Stomach (tissue), 9 donors: ENCODE results near the gene CTAG1B. TPM values are rescaled to one million over a fixed set of nuclear protein-coding genes. Genes with fewer than 3 reads are reported as not detected.

Experiments
- DNase-seq, 2 donors: peaks; one replicate each; pipeline versions ENCODE4 v3.0.0 to v3.0.0-alpha.2; 2013 to 2019
- H3K27ac ChIP-seq, 5 donors: fragments of 200-600 bp in 4 of 5; sonication (generic) in 4 of 5; one replicate each; pipeline ENCODE4 v1.5.1; 2013 to 2019; ENCODE audit warnings: mild to moderate bottlenecking in 1 of 5, moderate library complexity in 1 of 5
- H3K27me3 ChIP-seq, 3 donors: fragments of 200-600 bp; sonication (generic); one replicate each; pipeline ENCODE4 v1.5.1; 2017 to 2019; ENCODE audit warnings: mixed run types in 1 of 3
- H3K36me3 ChIP-seq, 4 donors: fragments of 200-600 bp; sonication (generic); 1 replicate in 3 of 4; 2 replicates in 1 of 4; pipeline ENCODE4 v1.5.1; 2016 to 2019
- H3K4me1 ChIP-seq, 4 donors: fragments of 200-600 bp; sonication (generic); one replicate each; pipeline ENCODE4 v1.5.1; 2016 to 2019
- H3K4me3 ChIP-seq, 4 donors: fragments of 200-600 bp; sonication (generic) in 3 of 4; one replicate each; pipeline ENCODE4 v1.5.1; 2016 to 2019; ENCODE audit warnings: mild to moderate bottlenecking in 1 of 4
- H3K9me3 ChIP-seq, 4 donors: fragments of 200-600 bp; sonication (generic); one replicate each; pipeline ENCODE4 v1.5.1; 2016 to 2019
- EP300 ChIP-seq: sonication (generic); formaldehyde crosslinking; IDR thresholded peaks from one replicate; pipeline ENCODE4 v1.6.1; 2017; ENCODE audit warnings: antibody characterized with exemption
- POLR2A ChIP-seq, 4 donors: fragments of 450-650 bp; IDR thresholded peaks; one replicate each; pipeline ENCODE4 v1.6.1; 2016; ENCODE audit warnings: antibody characterized with exemption in 4 of 4, control low read depth in 2 of 4, mild to moderate bottlenecking in 1 of 4, moderate library complexity in 1 of 4
- POLR2AphosphoS5 ChIP-seq, 3 donors: sonication (generic); formaldehyde crosslinking; IDR thresholded peaks; one replicate each; pipeline ENCODE4 v1.6.1; 2016; ENCODE audit warnings: antibody characterized with exemption in 3 of 3
- WGBS, 5 donors: extraction: QIAGEN DNeasy Blood & Tissue Kit in 3 of 5; methylation state at CpG; one replicate each; pipeline versions ENCODE4 v1.1.5 to v1.1.7; 2013 to 2018; 5-methylcytosine and 5-hydroxymethylcytosine counted together
- intact Hi-C: fragments of 100-400 bp; cut with DNase I; formaldehyde crosslinking; loops from one replicate; pipeline ENCODE4 v1.15.1; 2023; ENCODE audit warnings: low total_unique reads
- polyA plus RNA-seq, 3 donors: library from polyadenylated mRNA; stranded (reverse); fragments of 200-250 nt; gene quantifications; one replicate each; pipeline ENCODE4 v1.2.3, GENCODE V29; 2013
- total RNA-seq, 5 donors: library from RNA; depleted of rRNA; stranded (reverse); fragments of >200 nt; gene quantifications; one replicate each; pipeline versions ENCODE4 v1.1.0 to v1.2.3, GENCODE V29; 2014 to 2016
- TF ChIP-seq, protein P1 (sequence below), 7 experiments: fragments of 450-650 bp in 4 of 7; fragments of 200-600 bp in 3 of 7; sonication (generic) in 3 of 7; IDR thresholded peaks; one replicate each; pipeline ENCODE4 v1.5.1; 2016 to 2019; ENCODE audit warnings: antibody characterized with exemption in 7 of 7, control low read depth in 2 of 7, mild to moderate bottlenecking in 1 of 7
- donor health status: healthy with polysubstance abuse.
- donor health status: Bipolar disorder and iron deficiency.
- donor health status: healthy.

CTAG1B gene
- total and polyA plus RNA-seq, 8 donors = not detected

- H3K4me1 ChIP-seq = no peaks in the 10 kb centered on the region
- no peak overlapping the region for H3K4me3 ChIP-seq
- no peak for DNase-seq
- H3K27ac ChIP-seq = no peak overlapping the region
- H3K9me3 ChIP-seq = peaks cover 0 to 15% (median 5%) of the 10 kb centered on the region in 4 donors
- TF ChIP-seq POLR2AphosphoS5 (IDR thresholded peaks at IDR 0.05) (no peak), POLR2A (IDR thresholded peaks at IDR 0.05) (no peak), EP300 (no peak)
- TF ChIP-seq, protein P1, sequence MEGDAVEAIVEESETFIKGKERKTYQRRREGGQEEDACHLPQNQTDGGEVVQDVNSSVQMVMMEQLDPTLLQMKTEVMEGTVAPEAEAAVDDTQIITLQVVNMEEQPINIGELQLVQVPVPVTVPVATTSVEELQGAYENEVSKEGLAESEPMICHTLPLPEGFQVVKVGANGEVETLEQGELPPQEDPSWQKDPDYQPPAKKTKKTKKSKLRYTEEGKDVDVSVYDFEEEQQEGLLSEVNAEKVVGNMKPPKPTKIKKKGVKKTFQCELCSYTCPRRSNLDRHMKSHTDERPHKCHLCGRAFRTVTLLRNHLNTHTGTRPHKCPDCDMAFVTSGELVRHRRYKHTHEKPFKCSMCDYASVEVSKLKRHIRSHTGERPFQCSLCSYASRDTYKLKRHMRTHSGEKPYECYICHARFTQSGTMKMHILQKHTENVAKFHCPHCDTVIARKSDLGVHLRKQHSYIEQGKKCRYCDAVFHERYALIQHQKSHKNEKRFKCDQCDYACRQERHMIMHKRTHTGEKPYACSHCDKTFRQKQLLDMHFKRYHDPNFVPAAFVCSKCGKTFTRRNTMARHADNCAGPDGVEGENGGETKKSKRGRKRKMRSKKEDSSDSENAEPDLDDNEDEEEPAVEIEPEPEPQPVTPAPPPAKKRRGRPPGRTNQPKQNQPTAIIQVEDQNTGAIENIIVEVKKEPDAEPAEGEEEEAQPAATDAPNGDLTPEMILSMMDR (IDR thresholded peaks at IDR 0.05) = no peak
- H3K36me3 ChIP-seq = no peaks in the 10 kb centered on the region
- WGBS, 5 donors = 85 to 92% (median 89%) methylated on average over 12 of the region's 12 CpGs
- H3K27me3 ChIP-seq = no peaks in the 10 kb centered on the region
- intact Hi-C loops = no loop called here
Observed at GRCh38 chrX:154658187-154658586, 39.1 kb upstream of the CTAG1B start.

GRCh38 chrX:154657226-154657805 is 38.2 kb upstream of the CTAG1B start:
- no peaks in the 10 kb centered on the region for H3K4me1 ChIP-seq
- H3K4me3 ChIP-seq = no peak overlapping the region
- no peak for DNase-seq
- no peak for TF ChIP-seq POLR2A (IDR thresholded peaks at IDR 0.05)
- no peak for TF ChIP-seq POLR2AphosphoS5 (IDR thresholded peaks at IDR 0.05)
- no peak for TF ChIP-seq EP300
- TF ChIP-seq, protein P1 (IDR thresholded peaks at IDR 0.05) = no peak
- no peaks in the 10 kb centered on the region for H3K27me3 ChIP-seq
- 87 to 93% (median 89%) methylated on average over 13 to 15 of the region's 15 CpGs for WGBS, 5 donors
- H3K27ac ChIP-seq = no peak overlapping the region
- H3K36me3 ChIP-seq = no peaks in the 10 kb centered on the region
- intact Hi-C loops = no loop called here
- H3K9me3 ChIP-seq = peaks cover 0 to 6% (median under 1%) of the 10 kb centered on the region in 4 donors

- WGBS, 5 donors = 76 to 85% (median 80%) methylated on average over 9 to 11 of the region's 11 CpGs
- no peak for DNase-seq
- H3K27me3 ChIP-seq = no peaks in the 10 kb centered on the region
- H3K27ac ChIP-seq = no peak overlapping the region
- H3K9me3 ChIP-seq = no peaks in the 10 kb centered on the region
- no peaks in the 10 kb centered on the region for H3K4me1 ChIP-seq
- no peak overlapping the region for H3K4me3 ChIP-seq
- TF ChIP-seq POLR2A (IDR thresholded peaks at IDR 0.05) = no peak
- no peak for TF ChIP-seq EP300
- TF ChIP-seq, protein P1 (IDR thresholded peaks at IDR 0.05) = no peak
- TF ChIP-seq POLR2AphosphoS5 (IDR thresholded peaks at IDR 0.05) = no peak
- intact Hi-C loops = no loop called here
- no peaks in the 10 kb centered on the region for H3K36me3 ChIP-seq
Observed at GRCh38 chrX:154655786-154656185, 36.7 kb upstream of the CTAG1B start.

- no peak overlapping the region for H3K27ac ChIP-seq
- TF ChIP-seq EP300 = no peak
- no peak for TF ChIP-seq POLR2A (IDR thresholded peaks at IDR 0.05)
- TF ChIP-seq, protein P1 (IDR thresholded peaks at IDR 0.05) = no peak
- no peak for TF ChIP-seq POLR2AphosphoS5 (IDR thresholded peaks at IDR 0.05)
- H3K36me3 ChIP-seq = no peaks in the 10 kb centered on the region
- intact Hi-C loops = no loop called here
- 60 to 76% (median 67%) methylated on average over 2 to 6 of the region's 6 CpGs for WGBS, 5 donors
- H3K4me1 ChIP-seq = no peaks in the 10 kb centered on the region
- no peaks in the 10 kb centered on the region for H3K9me3 ChIP-seq
- no peak overlapping the region for H3K4me3 ChIP-seq
- H3K27me3 ChIP-seq = no peaks in the 10 kb centered on the region
- no peak for DNase-seq
Observed at GRCh38 chrX:154655346-154655745, 36.3 kb upstream of the CTAG1B start.
